Mesenchymal stem cell (in vitro differentiated cells and primary cell): ENCODE measurements around the gene ANKH.
A peak's percentile ranks its signal among the peaks of the same experiment; 100 is the strongest.

Source experiments
- DNase-seq: peaks from one replicate; pipeline ENCODE4 v3.0.0-alpha.2; 2013
- H2AFZ ChIP-seq: one replicate; pipeline ENCODE4 v1.6.1; 2013; ENCODE audit warnings: low read depth, mild to moderate bottlenecking, control low read depth, inconsistent platforms, low read length, moderate library complexity
- H2AK5ac ChIP-seq: 2 replicates; pipeline ENCODE4 v1.6.1; 2013; ENCODE audit warnings: low read length, moderate library complexity, mild to moderate bottlenecking, inconsistent platforms; ENCODE audit not compliant: severe bottlenecking
- H2BK120ac ChIP-seq: one replicate; pipeline ENCODE4 v1.6.1; 2013; ENCODE audit warnings: low read depth, mild to moderate bottlenecking, inconsistent platforms, low read length, moderate library complexity
- H2BK12ac ChIP-seq, 2 experiments: one replicate each; pipeline ENCODE4 v1.6.1; 2013; ENCODE audit warnings: inconsistent platforms in 2 of 2, low read length in 2 of 2, mild to moderate bottlenecking in 2 of 2, moderate library complexity in 2 of 2, control low read depth in 1 of 2
- H2BK15ac ChIP-seq: one replicate; pipeline ENCODE4 v1.6.1; 2013; ENCODE audit warnings: mild to moderate bottlenecking, low read depth, inconsistent platforms; ENCODE audit not compliant: poor library complexity, severe bottlenecking
- H2BK5ac ChIP-seq: 2 replicates; pipeline ENCODE4 v1.6.1; 2013; ENCODE audit warnings: low read depth, mild to moderate bottlenecking, low read length, control low read depth, inconsistent platforms; ENCODE audit not compliant: poor library complexity, severe bottlenecking
- H3K14ac ChIP-seq, 2 experiments: one replicate each; pipeline ENCODE4 v1.6.1; 2013; ENCODE audit warnings: inconsistent platforms in 2 of 2, low read length in 2 of 2, control low read depth in 1 of 2, mild to moderate bottlenecking in 1 of 2, moderate library complexity in 1 of 2
- H3K18ac ChIP-seq, 2 experiments: one replicate each; pipeline ENCODE4 v1.6.1; 2013; ENCODE audit warnings: inconsistent platforms in 2 of 2, low read length in 2 of 2, control low read depth in 1 of 2, low read depth in 1 of 2, mild to moderate bottlenecking in 1 of 2
- H3K23ac ChIP-seq, 2 experiments: one replicate each; pipeline ENCODE4 v1.6.1; 2013; ENCODE audit warnings: inconsistent platforms in 2 of 2, low read length in 2 of 2, mild to moderate bottlenecking in 2 of 2, moderate library complexity in 2 of 2, control low read depth in 1 of 2
- H3K27ac ChIP-seq: 2 replicates; pipeline ENCODE4 v1.5.1; 2013; ENCODE audit warnings: mild to moderate bottlenecking, moderate library complexity, low read length, control low read depth, inconsistent platforms; ENCODE audit not compliant: poor library complexity, severe bottlenecking
- H3K27me3 ChIP-seq, 2 experiments: 2 replicates each; pipeline versions ENCODE4 v1.6.1 to v1.7.0; 2013; ENCODE audit warnings: low read length in 2 of 2, mild to moderate bottlenecking in 2 of 2, moderate library complexity in 2 of 2, control low read depth in 1 of 2, inconsistent platforms in 1 of 2; ENCODE audit not compliant: control insufficient read depth in 1 of 2, insufficient read depth in 1 of 2
- H3K36me3 ChIP-seq, 2 experiments: 2 replicates each; pipeline versions ENCODE4 v1.6.1 to v1.7.0; 2013; ENCODE audit warnings: low read length in 2 of 2, control low read depth in 1 of 2, inconsistent platforms in 1 of 2, low read depth in 1 of 2, mild to moderate bottlenecking in 1 of 2; ENCODE audit not compliant: insufficient read depth in 2 of 2, control insufficient read depth in 1 of 2
- H3K4ac ChIP-seq, 2 experiments: one replicate each; pipeline ENCODE4 v1.6.1; 2013; ENCODE audit warnings: inconsistent platforms in 2 of 2, low read length in 2 of 2, mild to moderate bottlenecking in 2 of 2, moderate library complexity in 2 of 2, control low read depth in 1 of 2, low read depth in 1 of 2
- H3K4me1 ChIP-seq: 2 replicates; pipeline ENCODE4 v1.6.1; 2013; ENCODE audit warnings: low read depth, low read length, control low read depth; ENCODE audit not compliant: control insufficient read depth, insufficient read depth
- H3K4me2 ChIP-seq: 2 replicates; pipeline ENCODE4 v1.6.1; 2013; ENCODE audit warnings: low read length, mild to moderate bottlenecking, inconsistent platforms; ENCODE audit not compliant: poor library complexity, severe bottlenecking
- H3K4me3 ChIP-seq, 2 experiments: 2 replicates each; pipeline versions ENCODE4 v1.5.1 to v1.7.0; 2013; ENCODE audit warnings: low read length in 2 of 2, mild to moderate bottlenecking in 2 of 2, control low read depth in 1 of 2, low read depth in 1 of 2; ENCODE audit not compliant: insufficient read depth in 1 of 2
- H3K79me1 ChIP-seq: replicated peaks from 2 replicates; pipeline ENCODE4 v1.6.1; 2013; ENCODE audit warnings: mild to moderate bottlenecking, control low read depth, low read length, inconsistent platforms; ENCODE audit not compliant: poor library complexity, severe bottlenecking
- H3K9ac ChIP-seq: 2 replicates; pipeline ENCODE4 v1.7.0; 2013; ENCODE audit warnings: mild to moderate bottlenecking, low read length, moderate library complexity
- H3K9me3 ChIP-seq: 2 replicates; pipeline ENCODE4 v1.7.0; 2013; ENCODE audit warnings: mild to moderate bottlenecking, low read length; ENCODE audit not compliant: control insufficient read depth
- H4K8ac ChIP-seq: one replicate; pipeline ENCODE4 v1.6.1; 2013; ENCODE audit warnings: inconsistent platforms, mild to moderate bottlenecking, low read length, moderate library complexity
- H4K91ac ChIP-seq: one replicate; pipeline ENCODE4 v1.6.1; 2013; ENCODE audit warnings: mild to moderate bottlenecking, low read length, inconsistent platforms
- WGBS: methylation state at CpG from one replicate; pipeline ENCODE4 v1.1.7; 2013; ENCODE audit warnings: mixed read lengths; 5-methylcytosine and 5-hydroxymethylcytosine counted together

Gene ANKH

GRCh38 chr5:14667770-14668169 is 203.8 kb downstream of the ANKH start:
- H3K27ac ChIP-seq = no peak overlapping the region
- no peak overlapping the region for H2BK5ac ChIP-seq
- no peak overlapping the region for H2BK12ac ChIP-seq
- H3K4ac ChIP-seq = no peak overlapping the region
- H3K9me3 ChIP-seq = no peaks in the 10 kb centered on the region
- no peak overlapping the region for H2BK15ac ChIP-seq
- no peak overlapping the region for H3K18ac ChIP-seq
- H2BK120ac ChIP-seq = no peak overlapping the region
- no peak for DNase-seq
- H2AFZ ChIP-seq = no peak overlapping the region
- H4K8ac ChIP-seq = no peak overlapping the region
- H3K79me1 ChIP-seq = peaks cover 14% of the 10 kb centered on the region
- no peaks in the 10 kb centered on the region for H3K27me3 ChIP-seq
- no peak overlapping the region for H3K4me3 ChIP-seq
- H3K14ac ChIP-seq = no peak overlapping the region
- H3K36me3 ChIP-seq = peaks cover 0 to 4% of the 10 kb centered on the region in 2 experiments
- H3K4me1 ChIP-seq = peaks cover 13% of the 10 kb centered on the region
- H3K9ac ChIP-seq = no peak overlapping the region
- no peak overlapping the region for H3K4me2 ChIP-seq
- no peak overlapping the region for H2AK5ac ChIP-seq
- no peak overlapping the region for H3K23ac ChIP-seq
- 100% methylated on average over 1 of the region's 1 CpG for WGBS
- H4K91ac ChIP-seq = no peak overlapping the region

GRCh38 chr5:14667290-14667689 is 204.3 kb downstream of the ANKH start:
- Histone ChIP-seq H2AFZ (no peak overlapping the region), H3K9ac (no peak overlapping the region), H3K9me3 (no peaks in the 10 kb centered on the region), H2AK5ac (no peak overlapping the region), H3K27ac (no peak overlapping the region), H3K18ac (no peak overlapping the region), H2BK15ac (no peak overlapping the region), H3K4me3 (no peak overlapping the region), H4K91ac (no peak overlapping the region), H3K4ac (no peak overlapping the region), H3K27me3 (no peaks in the 10 kb centered on the region), H4K8ac (no peak overlapping the region), H2BK12ac (no peak overlapping the region), H2BK5ac (no peak overlapping the region), H3K14ac (no peak overlapping the region), H3K23ac (no peak overlapping the region), H3K4me1 (peaks cover 9% of the 10 kb centered on the region), H2BK120ac (no peak overlapping the region), H3K36me3 (peaks cover 0 to 9% of the 10 kb centered on the region in 2 experiments), H3K79me1 (peaks cover 16% of the 10 kb centered on the region), H3K4me2 (no peak overlapping the region)
- WGBS = 93% methylated on average over 8 of the region's 8 CpGs
- no peak for DNase-seq

- H2BK120ac ChIP-seq = no peak overlapping the region
- no peak overlapping the region for H2AFZ ChIP-seq
- H2BK12ac ChIP-seq = no peak overlapping the region
- no peak overlapping the region for H3K14ac ChIP-seq
- DNase-seq = no peak
- H3K18ac ChIP-seq = no peak overlapping the region
- no peak overlapping the region for H2BK15ac ChIP-seq
- H3K27ac ChIP-seq = no peak overlapping the region
- WGBS = no CpG with 5 or more reads among the region's 2 CpGs
- H3K36me3 ChIP-seq = peaks cover 0 to 13% of the 10 kb centered on the region in 2 experiments
- H3K79me1 ChIP-seq = peaks cover 17% of the 10 kb centered on the region
- no peak overlapping the region for H4K91ac ChIP-seq
- H2BK5ac ChIP-seq = no peak overlapping the region
- H3K4me3 ChIP-seq = peak overlapping the region in 1 of 2 experiments; percentile 85
- H3K27me3 ChIP-seq = no peaks in the 10 kb centered on the region
- peak overlapping the region; percentile 94 for H3K9ac ChIP-seq
- peak overlapping the region; percentile 91 for H3K4me2 ChIP-seq
- no peak overlapping the region for H2AK5ac ChIP-seq
- no peak overlapping the region for H3K23ac ChIP-seq
- H3K4ac ChIP-seq = no peak overlapping the region
- H3K4me1 ChIP-seq = peaks cover 8% of the 10 kb centered on the region
- H4K8ac ChIP-seq = no peak overlapping the region
- H3K9me3 ChIP-seq = no peaks in the 10 kb centered on the region
Observed at GRCh38 chr5:14666357-14666756, 205.2 kb downstream of the ANKH start.

GRCh38 chr5:14665949-14666348 is 205.6 kb downstream of the ANKH start:
- H3K23ac ChIP-seq = no peak overlapping the region
- H3K9me3 ChIP-seq = no peaks in the 10 kb centered on the region
- no peaks in the 10 kb centered on the region for H3K27me3 ChIP-seq
- H4K8ac ChIP-seq = no peak overlapping the region
- H3K4me3 ChIP-seq = peak overlapping the region in 1 of 2 experiments; percentile 85
- peak overlapping the region; percentile 91 for H3K4me2 ChIP-seq
- H2BK12ac ChIP-seq = no peak overlapping the region
- H3K27ac ChIP-seq = no peak overlapping the region
- no peak overlapping the region for H2AK5ac ChIP-seq
- H3K4ac ChIP-seq = no peak overlapping the region
- no peak overlapping the region for H2BK15ac ChIP-seq
- H4K91ac ChIP-seq = no peak overlapping the region
- peaks cover 16% of the 10 kb centered on the region for H3K79me1 ChIP-seq
- H3K18ac ChIP-seq = no peak overlapping the region
- H2AFZ ChIP-seq = no peak overlapping the region
- H2BK5ac ChIP-seq = no peak overlapping the region
- 65% methylated on average over 7 of the region's 7 CpGs for WGBS
- no peak overlapping the region for H2BK120ac ChIP-seq
- no peak overlapping the region for H3K14ac ChIP-seq
- peak overlapping the region; percentile 94 for H3K9ac ChIP-seq
- H3K36me3 ChIP-seq = peaks cover 0 to 13% of the 10 kb centered on the region in 2 experiments
- H3K4me1 ChIP-seq = peaks cover 8% of the 10 kb centered on the region
- peak; percentile 44 for DNase-seq
